ENCODE measurements around the gene SLC25A51. TPM values are rescaled to one million over a fixed set of nuclear protein-coding genes. Genes with fewer than 3 reads are reported as not detected.
"Not testable (repeated sequence)": the region's sequence is repeated elsewhere in the genome, so short reads cannot be mapped to it uniquely, and the experiment has no call there.

SLC25A51 gene
- polyA plus RNA-seq, 5 donors: 12.4 to 21.1 (median 16.8) TPM

- DNase-seq: no peak
These were observed 2.6 kb upstream of the SLC25A51 start for GRCh38 chr9:37906312-37907239.

- no peak for DNase-seq
These were observed 1.8 kb upstream of the SLC25A51 start for GRCh38 chr9:37905776-37906175.

- DNase-seq: no peak
These were observed 1.2 kb upstream of the SLC25A51 start for GRCh38 chr9:37905131-37905505.

DNA sequence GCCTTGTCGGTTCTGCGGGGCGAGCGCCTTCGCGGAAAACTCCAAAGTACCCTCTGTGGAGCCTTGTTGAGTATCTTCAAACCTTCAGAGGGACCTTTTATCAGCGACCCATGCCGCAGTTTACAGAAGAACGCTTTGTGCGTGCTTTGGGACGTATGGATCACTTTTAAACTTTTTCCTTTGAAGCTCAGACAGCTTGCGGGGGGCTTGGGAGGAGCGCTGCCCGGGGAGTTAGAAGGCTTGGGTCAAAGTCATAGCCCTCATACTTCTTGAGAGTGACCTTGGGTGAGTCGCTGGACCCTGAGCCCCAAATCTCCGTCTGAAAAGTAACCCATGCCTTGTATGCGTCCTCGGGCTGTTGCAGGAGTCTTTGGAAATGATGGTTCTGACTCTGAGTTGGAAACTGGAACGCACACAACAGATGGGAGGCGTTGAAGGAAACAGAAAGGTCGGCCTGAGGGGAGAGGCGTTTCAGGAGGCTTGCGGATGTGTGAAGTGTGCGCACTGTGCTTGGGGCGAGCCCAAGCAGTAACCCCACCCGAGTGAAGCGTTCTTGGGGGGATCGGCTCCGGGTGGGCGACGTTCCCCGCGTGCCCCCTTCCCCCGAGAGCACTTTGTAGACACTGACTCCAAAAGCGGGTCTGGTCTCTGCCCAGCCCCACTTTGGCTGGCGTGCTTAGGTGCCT is 661 bp upstream of the SLC25A51 start:
- no peak for DNase-seq

DNA sequence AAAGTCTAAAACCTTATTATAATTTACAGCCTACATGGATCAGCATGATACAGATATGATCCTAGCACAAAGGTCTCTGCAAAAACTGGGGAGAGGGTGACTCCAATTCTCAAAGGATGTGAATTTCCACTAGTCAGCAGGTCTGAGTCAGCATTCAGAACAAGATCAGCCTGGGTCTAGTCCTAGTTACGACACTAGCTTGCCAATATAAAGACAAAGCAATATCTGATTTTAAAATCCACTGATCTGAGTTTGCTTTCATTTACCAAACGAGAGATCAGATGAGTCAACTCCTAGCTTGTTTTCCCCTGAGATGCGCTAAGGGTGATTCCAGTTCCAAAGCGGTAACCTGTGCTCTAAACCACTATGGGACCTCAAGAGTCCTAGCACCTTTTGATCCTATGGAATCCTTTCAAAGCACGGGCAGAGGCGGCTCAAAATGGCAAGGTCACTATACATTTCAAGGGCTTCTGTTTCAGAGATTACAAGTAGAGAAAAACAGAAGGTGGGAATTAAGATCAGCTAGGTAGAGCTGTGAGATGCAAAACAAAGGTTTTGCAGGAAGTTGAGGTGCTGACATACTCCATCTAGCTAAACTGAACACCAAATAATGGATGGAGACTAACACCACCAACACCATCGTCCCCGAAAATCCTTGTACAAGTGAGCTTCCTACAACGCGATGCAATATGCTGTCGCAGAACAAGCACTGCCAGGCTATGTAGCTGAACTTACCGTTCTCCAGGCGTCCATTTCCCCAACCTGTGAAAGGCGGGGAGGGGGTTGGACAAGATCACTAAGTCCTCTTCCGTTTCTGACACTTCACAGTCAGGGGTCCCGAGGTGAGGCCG is 906 bp downstream of the SLC25A51 start:
- no peak for DNase-seq

DNA sequence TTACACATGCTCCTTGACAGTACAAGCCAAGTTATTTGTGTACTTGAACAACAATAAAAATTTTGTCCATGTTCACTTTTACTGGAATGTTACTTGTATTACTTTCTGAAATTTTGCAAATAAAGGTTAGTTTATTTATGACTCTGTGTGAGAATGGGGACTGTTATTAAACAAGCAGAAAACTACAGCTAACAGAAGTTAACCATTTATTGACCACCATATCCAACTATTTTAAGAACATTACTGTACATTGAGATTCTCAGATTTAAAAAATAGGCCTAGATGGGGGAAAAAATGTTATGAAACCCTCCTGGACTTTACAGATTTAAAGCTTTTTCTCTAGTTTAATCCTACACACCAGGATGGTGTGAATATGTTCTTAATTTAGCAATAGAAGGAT is 1.8 kb downstream of the SLC25A51 start:
- DNase-seq: no peak

GRCh38 chr9:37899041-37899440 is 4.9 kb downstream of the SLC25A51 start:
- no peak for DNase-seq

DNA sequence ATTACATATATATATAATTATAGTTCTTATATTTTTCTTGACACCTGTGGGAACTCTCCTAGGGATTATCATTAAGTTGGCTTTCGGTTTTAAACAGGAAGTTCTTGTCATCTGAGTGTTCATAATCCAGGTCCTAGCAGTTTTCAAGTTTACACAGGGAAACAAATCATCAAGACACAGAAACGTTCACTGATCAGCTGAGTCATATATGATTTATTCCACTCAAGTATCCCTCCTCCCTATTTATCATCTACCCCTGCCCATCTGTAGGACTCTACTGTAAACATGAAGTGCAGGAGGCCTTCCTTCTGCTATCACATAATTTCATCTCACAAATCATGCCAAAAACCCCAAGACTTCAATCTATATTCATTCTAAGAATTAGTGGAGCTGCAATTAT is 6.3 kb downstream of the SLC25A51 start:
- DNase-seq: no peak

DNA sequence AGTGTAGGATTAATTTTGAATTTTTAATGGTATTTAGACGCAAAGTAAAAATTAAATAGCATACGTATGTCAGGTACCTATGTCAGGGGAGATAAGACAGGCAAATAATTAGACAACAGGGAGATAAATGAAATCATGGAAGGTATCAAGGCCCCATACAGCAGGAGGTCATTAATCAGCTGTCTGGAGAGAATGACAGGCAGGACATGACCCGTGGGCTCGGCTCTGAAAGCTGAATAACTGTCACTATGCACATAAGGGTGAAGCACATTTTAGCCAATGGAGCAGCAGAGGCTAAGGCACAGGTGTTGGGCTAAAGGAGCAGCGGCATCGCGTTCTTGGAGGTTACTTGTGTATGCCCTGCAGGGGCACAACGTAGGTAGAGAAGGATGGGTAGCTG is 11.9 kb downstream of the SLC25A51 start:
- no peak for DNase-seq

- DNase-seq: not testable (repeated sequence)
These were observed 12.9 kb downstream of the SLC25A51 start for GRCh38 chr9:37891042-37891441.

DNA sequence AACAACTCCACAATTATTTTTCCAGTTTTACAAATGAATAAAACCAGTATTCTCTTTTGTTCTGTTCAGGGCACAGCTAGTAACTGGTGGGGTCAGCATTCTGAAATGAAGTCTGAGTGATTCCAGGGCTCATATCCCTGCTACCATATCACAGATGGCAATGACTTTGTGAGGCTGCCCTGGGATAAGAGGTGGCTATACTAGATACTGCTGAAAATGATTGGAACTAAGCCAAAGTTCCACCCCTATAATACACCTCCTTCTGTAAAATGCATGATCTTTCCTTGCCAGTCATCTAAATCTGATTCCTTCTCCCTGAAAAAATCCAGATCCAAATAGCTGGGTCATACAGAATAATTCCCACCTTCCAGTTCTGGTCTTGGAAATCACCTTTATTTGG is 14.4 kb downstream of the SLC25A51 start:
- DNase-seq: no peak

GRCh38 chr9:37887977-37888583 is 15.8 kb downstream of the SLC25A51 start:
- peak; percentile 62 to 67 for DNase-seq

DNA sequence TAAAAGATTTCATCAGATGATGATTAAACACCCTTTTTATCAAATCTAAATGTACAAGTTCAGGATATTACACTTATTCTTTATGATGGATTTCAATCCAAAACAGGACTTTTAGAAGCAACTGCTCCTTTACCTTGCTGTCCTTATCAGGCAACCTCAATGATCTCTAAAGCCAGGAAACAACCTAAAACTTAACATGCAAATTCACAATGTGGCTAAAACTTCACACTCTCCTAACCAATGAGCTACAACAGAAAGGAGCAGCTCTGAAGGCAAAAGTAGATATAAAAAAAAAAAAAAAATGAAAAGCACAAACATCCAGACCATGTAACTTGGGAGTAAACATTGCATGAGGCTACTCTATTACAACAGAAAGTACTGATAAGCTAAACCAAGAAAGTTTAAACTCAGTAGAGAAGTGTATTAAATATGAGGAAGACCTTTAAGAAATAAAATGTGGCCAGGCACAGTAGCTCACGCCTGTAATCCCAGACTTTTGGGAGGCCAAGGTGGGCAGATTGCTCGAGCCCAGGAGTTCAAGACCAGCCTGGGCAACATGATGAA is 22.9 kb downstream of the SLC25A51 start:
- no peak for DNase-seq

DNA sequence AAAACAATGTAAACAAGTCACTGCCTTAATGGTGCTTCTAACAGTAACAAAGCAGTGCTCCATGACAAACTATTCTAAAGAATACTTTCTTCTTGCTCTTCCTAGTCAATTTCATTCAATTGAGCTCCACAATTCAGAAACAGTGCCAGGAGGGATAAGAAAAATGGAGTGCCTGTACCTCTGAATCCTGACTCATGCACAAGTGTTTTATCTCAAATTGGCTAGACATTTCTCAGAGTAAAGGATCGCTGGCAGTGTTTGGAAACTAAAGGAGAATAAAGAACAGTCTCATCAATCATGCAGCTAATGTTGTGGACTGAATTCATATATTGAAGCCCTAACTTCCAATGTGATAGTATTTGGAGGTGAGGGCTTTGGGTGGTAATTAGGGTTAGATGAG is 27.6 kb downstream of the SLC25A51 start:
- DNase-seq: no peak

DNA sequence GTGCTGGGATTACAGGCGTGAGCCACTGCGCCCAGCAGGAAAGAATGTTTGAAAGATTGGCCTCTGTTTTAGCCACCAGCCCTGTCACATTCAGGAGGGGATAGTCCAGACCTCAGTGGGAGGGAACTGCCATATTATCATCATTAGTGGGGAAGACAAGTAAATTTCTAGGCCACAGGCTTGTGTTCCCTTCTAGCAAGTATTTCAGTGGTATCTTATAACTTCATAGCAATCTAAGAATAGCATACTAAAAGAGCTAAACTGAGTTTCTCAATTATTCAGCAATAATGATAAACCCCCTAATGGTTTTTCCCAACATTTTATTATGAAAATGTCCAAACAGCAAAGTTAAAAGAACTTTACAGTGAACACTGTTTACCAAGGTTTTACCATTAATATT is 30.0 kb downstream of the SLC25A51 start:
- DNase-seq: no peak

DNA sequence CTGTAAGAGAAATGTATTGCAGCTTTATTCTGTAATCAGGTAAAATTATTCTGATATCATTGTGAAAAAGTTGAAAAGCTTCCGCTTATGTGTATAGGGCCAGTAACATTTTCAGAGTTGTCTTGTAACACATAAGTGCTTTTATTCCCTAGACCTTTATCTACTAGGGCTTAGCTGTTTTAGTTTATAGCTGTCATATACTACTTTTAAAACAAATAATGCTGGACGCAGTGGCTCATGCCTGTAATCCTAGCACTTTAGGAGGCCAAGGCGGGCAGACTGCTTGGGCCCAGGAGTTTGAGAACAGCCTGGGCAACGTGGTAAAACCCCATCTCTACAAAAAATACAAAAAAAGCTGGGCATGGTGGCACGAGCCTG is 33.1 kb downstream of the SLC25A51 start:
- no peak for DNase-seq

DNA sequence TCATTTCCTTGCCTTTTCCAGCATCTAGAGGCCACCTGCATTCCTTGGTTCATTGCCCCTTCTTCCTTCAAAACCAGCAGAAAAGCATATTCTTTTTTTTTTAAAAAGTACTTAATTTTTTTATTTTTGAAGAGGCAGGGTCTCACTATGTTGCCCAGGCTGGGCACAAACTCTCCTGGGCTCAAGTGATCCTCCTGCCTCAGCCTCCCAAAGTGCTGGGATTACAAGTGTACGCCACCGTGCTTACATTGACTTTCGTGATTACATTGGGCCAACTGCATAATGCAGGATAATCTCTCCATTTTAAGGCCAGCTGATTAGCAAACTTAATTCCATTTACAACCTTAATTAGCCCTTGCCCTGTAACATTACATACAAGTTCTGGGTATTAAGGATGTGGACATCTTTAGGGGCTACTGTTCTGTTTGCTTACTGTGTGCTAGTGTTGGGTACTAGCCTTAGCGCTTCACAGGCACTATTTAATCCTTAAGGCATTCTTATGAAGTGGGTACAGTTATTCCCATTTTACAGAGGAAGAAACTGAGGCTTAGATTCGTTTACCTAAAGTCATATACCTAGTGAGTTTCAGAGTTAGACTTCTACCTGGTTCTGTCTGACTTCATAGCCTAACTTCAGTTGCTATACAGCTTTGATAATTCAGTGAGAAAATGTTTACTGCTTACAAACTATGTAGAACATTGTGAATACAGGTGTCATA is 33.7 kb downstream of the SLC25A51 start:
- DNase-seq: no peak

GRCh38 chr9:37862530-37862929 is 41.4 kb downstream of the SLC25A51 start:
- no peak for DNase-seq

DNA sequence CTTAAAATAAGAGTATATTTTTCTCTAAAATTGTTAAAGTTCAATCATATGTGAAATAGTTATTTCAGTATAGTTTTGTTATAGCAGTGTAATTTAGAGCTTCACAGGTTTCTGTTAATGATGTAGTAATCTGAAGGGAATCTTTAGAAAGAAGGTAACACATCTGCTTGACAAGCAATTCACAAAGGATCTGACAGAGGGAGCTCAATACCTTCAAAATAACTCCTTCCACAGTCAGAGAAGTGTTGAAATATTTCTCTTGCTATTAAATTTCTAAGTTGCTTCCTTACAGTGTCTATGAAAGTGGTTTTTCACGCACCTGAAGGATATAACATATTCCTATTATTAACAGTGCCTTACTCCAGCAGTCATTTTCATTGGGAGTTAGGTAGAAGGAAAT is 44.9 kb downstream of the SLC25A51 start:
- DNase-seq: no peak

- no peak for DNase-seq
These were observed 47.4 kb downstream of the SLC25A51 start for GRCh38 chr9:37856551-37856950.

GRCh38 chr9:37852222-37852621 is 51.7 kb downstream of the SLC25A51 start:
- no peak for DNase-seq

All from right lung (tissue), 5 donors.